Inferior parietal cortex (tissue), 1 donor: ENCODE measurements around the gene VWA7.
A peak's percentile ranks its signal among the peaks of the same experiment; 100 is the strongest.

Experiments used
- DNase-seq: peaks from one replicate; pipeline ENCODE4 v3.0.0-alpha.2; 2016; ENCODE audit errors: extremely low spot score

VWA7 gene

DNA sequence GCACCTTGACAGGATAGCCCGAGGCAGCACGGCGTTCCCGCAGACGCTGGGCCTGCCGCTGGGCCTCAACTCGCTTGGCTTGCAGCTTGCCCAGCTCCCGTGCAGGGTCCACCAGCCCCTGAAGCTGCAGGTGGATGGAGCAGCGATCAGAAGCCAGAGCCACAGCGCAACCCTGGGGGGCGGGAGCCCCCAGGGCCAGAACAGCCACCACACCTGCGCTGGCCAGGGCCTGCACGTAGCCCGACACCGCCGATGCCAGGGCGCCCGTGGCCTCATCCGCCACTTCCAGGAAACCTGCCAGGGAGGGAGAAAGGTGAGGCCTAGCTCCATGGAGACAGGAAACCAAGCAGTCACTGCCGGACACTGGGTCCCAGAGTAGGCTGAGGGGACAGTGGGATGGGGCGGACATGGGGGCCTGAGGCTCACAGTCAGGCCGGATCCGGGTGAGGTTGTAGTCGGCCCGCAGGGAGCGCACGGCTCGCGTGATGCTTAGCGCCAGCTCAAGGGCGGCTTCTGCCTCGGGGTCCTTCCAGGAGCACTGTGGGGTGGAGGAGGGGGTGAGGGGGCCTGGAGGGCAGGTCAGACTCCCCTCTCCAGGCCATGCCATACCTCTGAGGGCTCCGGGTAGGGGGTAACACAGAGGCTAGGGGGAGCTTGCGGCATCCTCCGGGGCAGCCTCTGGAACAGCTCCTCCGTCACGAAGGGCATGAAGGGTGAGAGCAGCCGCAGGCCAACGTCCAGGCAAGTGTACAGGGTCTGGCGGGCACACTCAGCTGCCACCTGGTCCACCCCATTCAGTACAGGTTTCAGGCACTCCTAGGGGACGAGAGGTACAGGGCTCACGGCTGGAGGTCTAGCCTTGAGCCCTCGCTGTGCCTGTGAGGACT, 2.1 kb upstream of the VWA7 start:
- no peak for DNase-seq

DNA sequence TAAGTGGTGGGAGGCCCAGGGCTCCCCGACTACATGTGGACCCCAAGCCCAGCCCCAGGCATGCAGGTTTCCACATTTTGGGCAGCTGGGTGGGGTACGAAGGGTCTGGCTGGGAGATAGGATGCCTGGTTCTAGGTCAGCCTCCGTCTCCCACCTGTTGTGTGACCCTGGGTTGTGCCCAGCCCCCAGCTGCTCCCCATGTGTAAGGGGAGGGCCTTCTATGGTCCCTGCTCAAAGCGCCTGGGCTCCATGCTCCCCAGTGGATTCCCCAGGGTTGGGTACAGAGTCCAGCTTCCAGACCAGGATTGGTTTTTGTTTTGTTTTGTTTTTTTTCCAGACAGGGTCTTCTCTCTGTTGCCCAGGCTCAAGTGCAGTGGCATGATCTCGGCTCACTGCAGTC, 1.1 kb upstream of the VWA7 start:
- no peak for DNase-seq

DNA sequence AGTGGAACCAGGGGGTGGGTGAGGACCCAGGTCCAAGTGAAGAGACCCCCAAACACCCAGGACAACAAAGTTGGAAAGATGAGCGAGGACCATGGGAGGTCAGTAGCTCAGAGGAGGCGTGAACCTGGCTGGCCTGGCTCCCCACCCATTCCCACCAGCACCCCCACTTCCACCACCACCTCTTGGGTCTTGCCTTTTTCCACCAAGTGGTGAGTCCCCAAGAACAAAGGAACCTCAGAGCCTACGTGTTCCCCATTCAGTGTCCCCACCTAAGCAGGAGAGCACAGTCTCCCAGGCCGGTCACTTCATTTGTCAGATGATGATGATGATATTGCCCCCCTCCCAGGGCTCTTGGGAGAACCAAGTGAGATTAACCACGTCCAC, 531 bp upstream of the VWA7 start:
- no peak for DNase-seq

DNA sequence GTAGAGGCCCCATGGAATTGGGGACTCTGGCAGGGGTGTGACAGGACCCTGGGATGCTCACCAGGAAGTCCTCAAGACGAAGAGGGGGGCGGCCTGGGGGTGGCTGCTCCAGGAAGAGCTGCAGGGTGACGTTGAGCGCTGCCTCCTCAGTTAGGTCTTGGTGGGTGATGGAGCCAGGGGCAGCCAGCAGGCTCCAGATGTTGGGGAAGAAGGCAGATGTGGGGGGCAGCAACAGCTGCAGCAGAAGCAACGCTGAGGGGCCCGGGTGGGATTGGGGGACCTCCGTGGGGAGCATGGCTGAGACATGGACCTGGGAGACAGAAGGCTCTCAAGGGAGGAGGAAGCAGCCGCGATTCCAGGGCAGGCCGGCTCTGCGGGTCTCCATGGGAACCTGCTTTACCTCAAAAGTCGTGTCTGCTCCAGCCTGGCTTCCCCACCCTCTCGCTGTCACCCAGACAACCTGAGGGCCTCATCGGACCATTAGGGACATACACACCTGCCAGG, 591 bp downstream of the VWA7 start:
- no peak for DNase-seq

DNA sequence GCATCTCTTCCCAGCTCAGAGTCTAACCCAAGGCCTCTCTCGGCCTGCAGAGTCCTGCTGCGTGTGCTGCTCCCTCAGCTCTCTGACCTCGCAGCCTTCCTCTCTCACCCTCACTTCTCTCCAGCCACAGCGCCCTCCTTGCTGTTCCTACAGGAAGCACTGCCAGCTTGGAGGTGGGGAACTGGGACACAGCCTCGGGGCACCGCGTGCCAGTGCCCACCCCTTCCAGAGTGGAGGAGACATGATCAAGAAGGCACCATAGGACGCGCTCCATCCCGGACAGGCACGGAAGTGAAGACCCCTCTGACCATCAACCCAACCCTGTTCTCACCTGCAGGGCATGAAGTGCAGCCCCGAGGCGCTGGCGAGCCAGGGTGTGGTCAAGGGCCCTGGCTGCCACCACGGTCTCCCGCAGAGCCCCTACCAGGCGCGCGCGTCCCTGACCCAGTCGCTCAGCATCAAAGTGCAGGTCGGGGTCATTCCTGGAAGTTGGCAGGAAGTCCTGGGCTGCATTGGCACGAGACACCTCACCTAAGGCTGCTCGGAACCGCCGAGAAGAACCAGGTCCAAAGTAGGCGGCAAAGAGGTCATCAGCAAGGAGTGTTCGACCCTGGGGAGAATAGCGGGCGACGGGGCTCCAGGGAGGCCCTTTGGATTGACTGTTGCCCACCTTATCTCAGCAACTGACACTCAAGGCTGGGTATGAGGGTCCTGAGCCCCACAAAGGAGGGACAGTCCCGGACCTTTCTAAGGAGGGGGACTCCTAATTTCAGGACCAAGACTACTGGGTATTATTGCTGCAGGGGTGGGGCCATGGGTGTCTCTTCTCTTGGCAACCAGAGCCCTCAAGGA, 1.3 kb downstream of the VWA7 start:
- DNase-seq, result no peak

DNA sequence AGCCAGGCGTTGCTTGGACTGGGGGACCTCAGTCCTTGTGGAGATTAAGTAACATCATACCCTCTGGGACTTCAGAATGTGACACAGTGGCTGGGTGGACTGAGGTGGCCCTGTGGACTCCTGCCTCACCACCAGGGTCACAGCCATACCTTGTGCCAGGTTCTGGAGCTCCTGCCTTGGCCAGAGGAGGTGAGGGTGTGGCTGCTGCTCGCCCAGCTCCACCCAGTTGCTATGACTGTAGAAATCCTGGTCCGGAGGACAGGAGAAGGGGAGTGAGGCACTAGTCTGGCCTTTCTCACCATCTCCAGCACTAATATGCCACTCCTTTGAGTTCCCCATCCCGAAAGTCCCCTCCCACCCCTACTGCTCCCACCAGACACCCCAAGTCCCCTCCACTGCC, 1.9 kb downstream of the VWA7 start:
- no peak for DNase-seq

DNA sequence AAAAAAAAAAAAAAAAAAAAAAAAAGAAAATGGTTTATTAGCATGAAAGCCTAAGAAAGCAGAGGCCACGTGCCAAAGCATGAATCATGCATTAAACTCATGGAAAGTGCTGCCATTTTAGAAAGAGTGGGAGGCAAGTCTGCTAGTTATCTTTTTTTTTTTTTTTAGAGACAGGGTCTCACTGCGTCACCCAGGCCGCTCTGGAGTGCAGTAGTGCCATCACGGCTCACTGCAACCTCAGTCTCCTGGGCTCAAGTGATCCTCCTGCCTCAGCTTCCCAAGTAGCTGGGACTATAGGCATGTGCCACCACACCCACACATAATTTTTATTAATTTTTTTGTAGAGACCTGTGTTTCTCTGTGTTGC, 5.2 kb downstream of the VWA7 start:
- DNase-seq, result no peak

DNA sequence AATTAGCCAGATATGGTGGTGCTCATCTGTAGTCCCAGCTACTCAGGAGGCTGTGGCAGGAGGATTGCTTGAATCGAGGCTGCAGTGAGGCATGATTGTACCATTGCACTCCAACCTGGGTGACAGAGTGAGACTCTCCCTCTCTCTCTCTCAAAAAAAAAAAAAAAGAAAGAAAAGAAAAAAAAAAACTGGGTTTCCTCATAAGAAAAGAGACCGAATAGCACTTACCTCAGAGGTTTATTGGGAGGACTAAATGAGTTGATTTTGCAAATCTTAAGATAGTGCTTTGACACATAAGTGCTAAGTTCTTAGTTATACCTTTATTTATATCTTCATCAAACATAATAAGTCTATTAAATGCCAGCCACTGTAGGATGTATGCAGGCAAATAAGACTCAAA, 6.3 kb downstream of the VWA7 start:
- no peak for DNase-seq

DNA sequence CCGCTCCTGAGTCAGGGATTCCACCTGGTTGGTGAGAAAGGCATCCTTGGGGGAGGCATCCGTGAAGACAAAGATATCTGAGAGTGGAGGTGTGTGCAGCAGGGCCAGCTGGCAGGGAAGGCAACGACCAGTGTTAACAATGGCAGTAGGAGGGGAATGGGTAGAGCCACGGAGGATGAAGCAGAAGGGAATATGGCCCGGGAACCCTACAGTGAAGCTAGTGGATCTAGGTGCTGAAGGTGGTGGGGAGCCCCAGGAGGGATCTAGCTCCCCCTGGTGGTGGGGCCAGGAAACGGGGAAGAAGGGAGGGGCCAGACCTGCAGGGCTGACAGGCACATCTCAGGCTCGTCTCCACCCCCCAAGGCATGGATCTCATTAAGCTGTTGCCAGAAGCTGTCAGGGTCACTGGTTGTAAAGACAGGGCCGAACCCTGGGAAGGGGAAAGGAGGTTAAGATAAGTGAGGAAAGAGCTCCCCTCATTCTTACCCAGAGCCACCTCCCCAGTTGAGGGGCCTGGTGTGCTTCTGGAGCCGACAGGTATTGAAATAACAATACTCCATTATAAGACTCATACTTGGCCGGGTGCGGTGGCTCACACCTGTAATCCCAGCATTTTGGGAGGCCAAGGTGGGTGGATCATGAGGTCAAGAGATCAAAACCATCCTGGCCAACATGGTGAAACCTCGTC, 7.3 kb downstream of the VWA7 start:
- DNase-seq, result peak; percentile 53

DNA sequence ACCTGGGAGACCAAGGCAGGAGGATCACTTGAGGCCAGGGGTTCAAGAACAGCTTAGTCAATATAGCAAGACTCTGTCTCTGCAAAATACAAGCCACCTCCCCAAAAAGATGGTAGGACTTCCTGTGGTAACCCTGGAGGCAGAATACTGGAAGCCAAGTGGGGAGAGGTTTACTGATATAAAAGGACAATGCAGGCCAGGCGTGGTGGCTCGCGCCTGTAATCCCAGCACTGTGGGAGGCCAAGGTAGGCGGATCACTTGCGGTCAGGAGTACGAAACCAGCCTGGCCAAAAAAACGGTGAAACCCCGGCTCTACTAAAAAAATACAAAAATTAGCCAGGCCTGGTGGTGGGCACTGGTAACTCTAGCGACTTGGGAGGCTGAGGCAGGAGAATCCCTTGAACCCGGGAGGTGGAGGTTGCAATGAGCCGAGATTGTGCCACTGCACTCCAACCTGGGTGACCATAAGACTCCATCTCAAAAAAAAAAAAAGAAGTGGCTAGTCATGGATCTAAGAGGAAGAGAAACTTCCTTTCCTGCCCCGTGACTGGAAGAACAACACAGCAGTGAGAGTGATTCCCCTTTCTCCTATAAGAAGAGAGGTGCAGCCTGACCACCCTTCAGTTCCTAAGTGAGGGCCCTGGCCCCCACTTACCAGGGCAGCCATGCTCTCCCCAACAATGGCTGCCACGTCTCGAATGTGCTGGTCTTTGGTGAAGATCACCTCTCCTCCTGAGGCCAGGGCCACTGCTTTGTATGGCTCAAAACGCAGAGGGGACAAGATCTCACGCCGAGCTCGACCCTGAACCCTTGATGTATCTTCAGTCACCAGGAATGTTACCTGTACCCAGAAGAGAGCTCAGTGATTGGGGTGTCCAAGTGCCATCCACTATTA, 8.5 kb downstream of the VWA7 start:
- no peak for DNase-seq

DNA sequence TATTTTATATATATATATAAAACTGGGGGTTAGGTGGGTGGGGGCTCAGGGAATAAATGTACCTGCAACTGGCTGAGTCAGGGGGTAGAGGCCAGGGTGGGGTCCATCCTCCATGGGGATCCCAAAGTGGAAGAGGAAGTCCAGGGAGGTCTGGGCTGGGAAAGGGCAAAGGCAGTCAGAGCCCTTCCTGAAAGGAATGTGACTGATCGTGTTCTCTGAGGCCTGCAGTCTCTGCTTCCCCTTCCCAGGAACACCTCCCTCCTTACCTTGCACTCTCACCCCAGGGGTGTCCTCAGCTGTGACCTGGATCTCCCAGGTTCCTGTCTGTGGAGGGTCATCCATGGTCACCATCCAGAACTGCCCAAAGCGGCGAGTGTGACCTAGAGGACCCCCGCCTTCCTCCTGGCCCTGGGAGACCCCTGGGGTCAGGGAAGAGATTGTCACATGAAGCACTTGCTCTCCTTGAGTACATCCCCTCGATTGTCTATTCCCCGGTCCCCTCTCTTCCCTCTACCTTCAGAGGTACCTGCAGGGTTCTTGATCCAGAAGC, 10.0 kb downstream of the VWA7 start:
- DNase-seq, result no peak

DNA sequence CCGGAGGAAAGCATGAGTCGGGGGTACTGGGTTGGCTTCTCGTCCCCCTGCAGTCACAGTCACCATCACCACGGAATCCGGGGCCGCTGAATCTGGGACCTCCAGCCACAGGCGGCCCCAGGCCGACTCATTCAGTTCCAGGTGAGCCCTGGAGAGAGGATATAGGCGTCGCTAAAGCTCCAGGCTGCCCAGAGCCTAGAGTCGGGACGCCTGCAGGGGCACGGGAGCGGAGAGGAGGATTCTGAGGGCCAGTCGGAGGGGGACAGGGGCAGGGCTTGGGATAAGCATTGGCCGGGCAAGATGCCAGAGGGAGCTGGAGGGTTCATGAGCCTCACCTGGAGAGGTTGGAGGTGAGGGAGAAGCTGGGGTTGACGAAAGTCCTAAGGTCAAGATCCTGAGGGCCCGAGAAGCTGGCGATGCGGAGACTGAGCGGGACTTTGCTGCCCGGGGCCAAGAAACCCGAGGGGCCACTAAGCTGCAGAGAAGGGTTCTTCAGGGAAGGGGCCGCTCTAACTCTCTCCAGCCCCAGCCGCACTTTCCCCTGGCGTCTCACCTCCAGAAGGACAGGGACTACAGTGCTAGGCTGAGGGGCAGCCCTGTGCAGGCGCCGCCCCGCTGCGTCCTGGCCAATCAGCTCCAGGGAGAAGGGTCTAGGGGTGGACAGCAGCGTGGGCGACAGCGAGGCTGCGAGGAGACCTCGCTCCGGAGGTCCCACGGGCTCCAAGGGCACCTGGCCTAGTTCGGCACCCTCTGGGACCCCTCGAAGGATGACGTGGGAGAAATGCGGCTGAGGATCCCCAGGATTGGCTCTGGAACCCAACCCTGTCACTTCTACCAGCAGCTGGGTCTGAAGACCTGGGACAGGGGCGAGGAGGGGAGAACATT, 11.0 kb downstream of the VWA7 start:
- DNase-seq, result no peak

DNA sequence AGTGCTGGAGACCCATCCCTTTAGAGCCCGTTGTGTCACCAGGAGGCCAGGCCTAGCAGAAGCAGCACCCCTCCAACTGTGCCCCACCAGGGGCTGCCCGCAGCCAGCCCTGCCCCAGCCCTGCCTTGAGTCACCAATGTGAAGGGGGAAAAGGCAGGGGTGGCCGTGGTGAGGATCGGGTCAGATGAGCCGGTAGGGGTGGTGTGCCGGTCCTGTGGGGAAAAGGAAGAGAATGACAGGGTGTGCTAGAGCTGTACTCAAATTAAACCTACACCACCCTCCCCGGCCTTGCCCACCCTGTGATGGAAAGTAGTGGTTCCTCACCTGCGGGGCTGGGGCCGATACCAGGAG, 11.6 kb downstream of the VWA7 start:
- DNase-seq, result no peak

DNA sequence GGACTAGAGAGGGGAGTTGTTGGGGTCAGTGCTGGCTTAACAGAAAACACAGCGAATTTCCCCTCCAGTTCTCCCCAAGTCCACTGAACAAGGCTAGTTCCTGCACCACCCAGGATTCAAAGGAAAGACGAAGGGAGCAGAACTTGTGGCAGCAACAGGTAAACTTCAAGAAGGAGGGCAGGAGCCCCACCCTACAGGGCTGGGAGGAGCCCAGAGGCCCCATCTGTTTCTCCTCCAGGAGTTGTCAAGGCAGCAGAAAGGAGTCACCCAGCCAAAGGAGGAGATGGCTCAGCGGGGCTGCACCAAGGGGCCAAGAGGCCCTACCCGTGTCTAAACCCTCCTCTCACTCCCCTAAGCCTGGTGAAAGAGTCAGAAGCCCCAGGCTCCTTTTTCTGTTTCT, 12.9 kb downstream of the VWA7 start:
- no peak for DNase-seq

DNA sequence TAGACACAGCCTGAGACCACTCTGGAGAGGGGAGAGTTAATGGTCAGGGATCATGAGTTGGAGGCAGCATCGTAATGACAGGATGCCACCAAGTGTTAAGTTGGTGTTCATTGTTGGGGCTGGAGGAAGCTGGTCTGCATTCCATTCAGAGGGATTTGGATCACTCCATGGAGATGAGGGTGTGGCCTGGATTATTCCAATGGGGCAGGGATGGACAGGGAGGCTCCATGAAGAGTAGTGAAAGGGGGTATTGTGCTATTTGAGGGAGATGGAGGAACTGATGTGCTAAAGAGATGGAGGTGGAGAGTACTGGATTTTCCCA, 13.5 kb downstream of the VWA7 start:
- DNase-seq, result no peak

DNA sequence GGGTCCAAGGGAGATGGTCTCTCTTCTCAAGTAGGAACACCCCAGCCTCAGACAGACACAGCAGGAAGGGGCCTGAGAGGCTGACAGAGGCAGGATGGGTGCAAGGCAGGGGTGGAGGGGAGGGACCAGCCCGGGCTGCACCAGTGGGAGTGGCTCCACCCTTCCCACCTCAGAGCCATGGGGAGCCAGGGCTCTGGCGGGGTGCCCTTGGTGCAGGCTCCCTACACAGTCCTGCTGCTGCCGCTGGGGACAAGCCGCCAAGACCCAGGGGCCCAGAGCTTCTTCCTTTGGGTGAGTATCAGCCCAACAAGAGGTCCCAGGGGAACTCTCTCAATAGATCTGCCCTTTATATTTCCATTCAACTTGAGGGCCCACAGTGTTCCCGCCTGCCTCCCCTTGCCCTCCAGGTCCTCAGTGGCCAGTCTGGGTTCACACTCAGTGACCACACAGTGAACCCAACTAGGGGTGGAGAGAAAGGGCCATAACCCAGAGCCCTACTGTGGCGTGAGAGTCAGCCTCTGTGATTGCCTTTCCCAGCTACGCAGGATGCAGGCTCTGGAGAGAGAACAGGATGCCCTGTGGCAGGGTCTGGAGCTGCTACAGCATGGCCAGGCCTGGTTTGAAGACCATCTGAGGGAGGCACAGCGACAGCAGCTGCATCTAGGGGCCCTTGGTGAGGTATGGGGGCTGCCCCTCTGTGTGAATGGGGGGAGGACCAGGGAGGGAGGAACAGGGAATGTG, 14.1 kb downstream of the VWA7 start:
- no peak for DNase-seq

DNA sequence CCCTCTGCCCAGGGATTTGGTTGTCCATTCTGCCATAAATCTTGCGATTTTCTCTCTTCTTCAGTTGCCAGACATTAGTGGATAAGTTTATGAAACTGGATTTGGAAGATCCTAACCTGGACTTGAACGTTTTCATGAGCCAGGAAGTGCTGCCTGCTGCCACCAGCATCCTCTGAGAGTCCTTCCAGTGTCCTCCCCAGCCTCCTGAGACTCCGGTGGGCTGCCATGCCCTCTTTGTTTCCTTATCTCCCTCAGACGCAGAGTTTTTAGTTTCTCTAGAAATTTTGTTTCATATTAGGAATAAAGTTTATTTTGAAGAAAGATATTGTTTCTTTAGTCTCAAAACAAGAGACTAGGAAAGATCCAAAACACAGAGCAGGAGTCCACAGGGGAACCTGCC, 14.8 kb downstream of the VWA7 start, which contains the start of gene SAPCD1:
SAPCD1 (plus strand) TSS at position 301 of the 400 bp plus-strand sequence. CDS start 399 bp downstream, outside the sequence.
- no peak for DNase-seq

DNA sequence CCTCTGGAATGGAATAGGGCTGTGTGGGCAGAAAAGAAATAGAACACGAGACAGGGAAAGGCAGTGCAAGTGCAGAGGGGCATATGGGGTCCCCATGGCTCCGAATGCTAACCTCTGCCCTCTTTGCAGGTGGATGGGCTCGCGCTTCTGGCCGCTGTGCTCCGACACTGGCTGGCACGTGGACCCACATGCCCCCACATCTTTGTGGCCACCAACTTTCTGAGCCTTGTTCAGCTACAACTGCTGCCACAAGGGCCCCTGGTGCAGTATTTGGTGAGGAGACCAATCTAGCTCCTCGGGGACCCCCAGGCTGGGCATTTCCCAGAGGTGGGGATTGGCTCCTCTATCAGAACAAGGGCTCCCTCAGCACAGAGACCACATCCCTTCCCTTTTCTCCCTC, 15.8 kb downstream of the VWA7 start:
- DNase-seq, result no peak

DNA sequence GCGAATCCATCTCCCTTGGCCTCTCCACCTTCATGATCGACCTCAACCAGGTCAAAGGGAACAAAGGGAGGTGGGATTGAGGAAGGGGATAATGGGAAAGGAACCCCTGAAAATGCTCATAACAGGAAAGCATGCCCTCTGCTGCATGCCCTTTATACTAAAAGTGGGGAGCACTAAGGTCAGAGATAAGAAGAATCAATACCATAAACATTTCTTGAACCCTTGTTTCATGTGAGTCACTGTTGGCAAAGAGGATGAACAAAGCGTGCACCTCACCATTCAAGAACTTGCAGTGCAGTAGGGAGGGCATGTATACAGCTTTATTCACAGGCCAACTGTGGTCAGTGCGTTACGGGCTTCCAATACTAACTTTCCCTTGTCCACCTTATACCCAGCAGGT, 16.3 kb downstream of the VWA7 start:
- DNase-seq, result no peak
